GM18517 (cell line): Measurements from ENCODE around the gene RIMS4.

ENCODE experiments used
- ATAC-seq: cut with Tn5 transposase; IDR thresholded peaks from one replicate; pipeline ENCODE4 v1.9.1; 2021; ENCODE audit warnings: mild to moderate bottlenecking, moderate library complexity; ENCODE audit not compliant: unreplicated experiment

The RIMS4 gene

GRCh38 chr20:44743916-44744655 lies 66.3 kb downstream of the RIMS4 start:
- no peak for ATAC-seq

- no peak for ATAC-seq
These were observed 67.2 kb downstream of the RIMS4 start for GRCh38 chr20:44743080-44743701.

GRCh38 chr20:44742304-44743079 lies 67.9 kb downstream of the RIMS4 start:
- ATAC-seq: no peak

GRCh38 chr20:44739942-44740341 lies 70.4 kb downstream of the RIMS4 start:
- no peak for ATAC-seq

- ATAC-seq: no peak
These were observed 71.4 kb downstream of the RIMS4 start for GRCh38 chr20:44738813-44739477.

GRCh38 chr20:44737116-44737515 lies 73.2 kb downstream of the RIMS4 start:
- ATAC-seq: no peak

GRCh38 chr20:44736170-44737021 lies 74.0 kb downstream of the RIMS4 start:
- ATAC-seq: no peak

- ATAC-seq: no peak
These were observed 74.6 kb downstream of the RIMS4 start for GRCh38 chr20:44735816-44736169.

GRCh38 chr20:44734938-44735337 lies 75.4 kb downstream of the RIMS4 start:
- ATAC-seq: no peak

- no peak for ATAC-seq
These were observed 76.8 kb downstream of the RIMS4 start for GRCh38 chr20:44733341-44734069.

- ATAC-seq: no peak
These were observed 78.0 kb downstream of the RIMS4 start for GRCh38 chr20:44732327-44732726.

- ATAC-seq: no peak
These were observed 78.7 kb downstream of the RIMS4 start for GRCh38 chr20:44731657-44732056.

GRCh38 chr20:44730441-44730840 lies 79.9 kb downstream of the RIMS4 start:
- ATAC-seq: no peak

GRCh38 chr20:44728801-44729443 lies 81.4 kb downstream of the RIMS4 start:
- ATAC-seq: no peak

- no peak for ATAC-seq
These were observed 82.7 kb downstream of the RIMS4 start for GRCh38 chr20:44727651-44728050.

GRCh38 chr20:44727039-44727438 lies 83.3 kb downstream of the RIMS4 start:
- no peak for ATAC-seq

GRCh38 chr20:44725837-44726236 lies 84.5 kb downstream of the RIMS4 start:
- ATAC-seq: no peak

- ATAC-seq: no peak
These were observed 85.8 kb downstream of the RIMS4 start for GRCh38 chr20:44724423-44725091.
